HEK293 (cell line): ENCODE data around the gene UGGT1.
A peak's percentile ranks its signal among the peaks of the same experiment; 100 is the strongest.

Experiments used
- CTCF ChIA-PET: fragments of 350-600 bp; formaldehyde crosslinking; extraction: SDS; loops from one replicate; lab custom pipeline; 2021; ENCODE audit warnings: antibody characterized with exemption; lab: Yijun Ruan, JAX
- POLR2A ChIA-PET: fragments of 300-600 bp; formaldehyde crosslinking; extraction: SDS; loops from one replicate; lab custom pipeline; 2020; ENCODE audit warnings: antibody characterized with exemption, inconsistent platforms; lab: Yijun Ruan, JAX
- H3K27ac ChIP-seq: fragments of 200-500 bp; sonication (Bioruptor generic); 2 replicates; pipeline ENCODE4 v1.5.1; 2014; ENCODE audit warnings: low read depth, low read length, control low read depth, inconsistent platforms; ENCODE audit errors: extremely low read depth
- H3K36me3 ChIP-seq, 2 experiments: fragments of 200-500 bp in 1 of 2; sonication (Bioruptor generic) in 1 of 2; 1 replicate in 1 of 2; 2 replicates in 1 of 2; pipeline ENCODE4 v1.5.1; 2014 to 2017; ENCODE audit warnings: inconsistent platforms in 2 of 2, low read length in 2 of 2; ENCODE audit not compliant: control insufficient read depth in 2 of 2, insufficient read depth in 1 of 2
- H3K4me1 ChIP-seq: fragments of 200-500 bp; sonication (Bioruptor generic); 2 replicates; pipeline ENCODE4 v1.5.1; 2014; ENCODE audit warnings: mild to moderate bottlenecking, low read length, inconsistent platforms; ENCODE audit not compliant: control insufficient read depth, insufficient read depth
- H3K4me3 ChIP-seq: 2 replicates; pipeline ENCODE4 v1.5.1; 2011; ENCODE audit warnings: low read depth, mild to moderate bottlenecking, control low read depth, low read length, moderate library complexity
- H3K9me3 ChIP-seq: fragments of 200-500 bp; sonication (Bioruptor generic); 2 replicates; pipeline ENCODE4 v1.5.1; 2014; ENCODE audit warnings: low read depth, low read length, inconsistent platforms; ENCODE audit not compliant: control insufficient read depth, insufficient read depth
- GLI2 ChIP-seq: fragments of 450-650 bp; formaldehyde crosslinking; IDR thresholded peaks from 2 replicates; pipeline ENCODE4; 2017; ENCODE audit warnings: missing biosample characterization, missing genetic modification characterization, low read depth, borderline replicate concordance
- KLF1 ChIP-seq: fragments of 450-650 bp; formaldehyde crosslinking; IDR thresholded peaks from 2 replicates; pipeline ENCODE4 v1.5.1; 2016; ENCODE audit warnings: missing biosample characterization, missing genetic modification characterization
- PRDM6 ChIP-seq: fragments of 450-650 bp; formaldehyde crosslinking; IDR thresholded peaks from 2 replicates; pipeline ENCODE4 v1.5.1; 2017; ENCODE audit warnings: missing biosample characterization, missing genetic modification characterization
- SCRT2 ChIP-seq: fragments of 450-650 bp; formaldehyde crosslinking; IDR thresholded peaks from 2 replicates; pipeline ENCODE4 v1.5.1; 2016; ENCODE audit warnings: missing biosample characterization, missing genetic modification characterization
- ZBTB7A ChIP-seq: fragments of 450-650 bp; formaldehyde crosslinking; IDR thresholded peaks from 2 replicates; pipeline ENCODE4 v1.5.1; 2016; ENCODE audit warnings: low read depth, missing biosample characterization, missing genetic modification characterization
- ZBTB8A ChIP-seq: fragments of 450-650 bp; formaldehyde crosslinking; IDR thresholded peaks from 2 replicates; pipeline ENCODE4 v1.5.1; 2016; ENCODE audit warnings: missing biosample characterization, missing genetic modification characterization
- ZNF112 ChIP-seq: fragments of 450-650 bp; formaldehyde crosslinking; IDR thresholded peaks from 2 replicates; pipeline ENCODE4 v1.5.0; 2017; ENCODE audit warnings: missing biosample characterization, missing genetic modification characterization
- ZNF140 ChIP-seq: fragments of 450-650 bp; formaldehyde crosslinking; IDR thresholded peaks from 2 replicates; pipeline ENCODE4 v1.5.1; 2016; ENCODE audit warnings: missing biosample characterization, missing genetic modification characterization
- ZNF16 ChIP-seq: fragments of 450-650 bp; formaldehyde crosslinking; IDR thresholded peaks from 2 replicates; pipeline ENCODE4 v1.5.1; 2016; ENCODE audit warnings: low read depth, missing biosample characterization, missing genetic modification characterization
- ZNF292 ChIP-seq: fragments of 450-650 bp; formaldehyde crosslinking; IDR thresholded peaks from 2 replicates; pipeline ENCODE4 v1.5.1; 2016; ENCODE audit warnings: low read depth, missing biosample characterization, missing genetic modification characterization, borderline replicate concordance
- ZNF302 ChIP-seq: fragments of 450-650 bp; formaldehyde crosslinking; IDR thresholded peaks from 2 replicates; pipeline ENCODE4 v1.5.1; 2016; ENCODE audit warnings: missing biosample characterization, missing genetic modification characterization, low read depth
- ZNF341 ChIP-seq: fragments of 450-650 bp; formaldehyde crosslinking; IDR thresholded peaks from 2 replicates; pipeline ENCODE4; 2016; ENCODE audit warnings: low read depth, missing biosample characterization, missing genetic modification characterization
- ZNF394 ChIP-seq: fragments of 450-650 bp; formaldehyde crosslinking; IDR thresholded peaks from 2 replicates; pipeline ENCODE4 v1.5.1; 2016; ENCODE audit warnings: missing biosample characterization, missing genetic modification characterization, mild to moderate bottlenecking, moderate library complexity, borderline replicate concordance
- ZNF404 ChIP-seq: fragments of 450-650 bp; formaldehyde crosslinking; IDR thresholded peaks from 2 replicates; pipeline ENCODE4 v1.5.1; 2017; ENCODE audit warnings: missing biosample characterization, missing genetic modification characterization
- ZNF426 ChIP-seq: fragments of 450-650 bp; formaldehyde crosslinking; IDR thresholded peaks from 2 replicates; pipeline ENCODE4 v1.5.1; 2017; ENCODE audit warnings: missing biosample characterization, missing genetic modification characterization, mild to moderate bottlenecking, inconsistent platforms, moderate library complexity
- ZNF433 ChIP-seq: fragments of 450-650 bp; formaldehyde crosslinking; IDR thresholded peaks from 2 replicates; pipeline ENCODE4 v1.5.1; 2016; ENCODE audit warnings: missing biosample characterization, missing genetic modification characterization, low read depth
- ZNF449 ChIP-seq: fragments of 450-650 bp; formaldehyde crosslinking; IDR thresholded peaks from 2 replicates; pipeline ENCODE4 v1.5.1; 2017; ENCODE audit warnings: missing biosample characterization, mild to moderate bottlenecking, missing genetic modification characterization, moderate library complexity
- ZNF501 ChIP-seq: fragments of 450-650 bp; formaldehyde crosslinking; IDR thresholded peaks from 2 replicates; pipeline ENCODE4 v1.5.1; 2016; ENCODE audit warnings: missing biosample characterization, missing genetic modification characterization
- ZNF510 ChIP-seq: fragments of 450-650 bp; formaldehyde crosslinking; IDR thresholded peaks from 2 replicates; pipeline ENCODE4 v1.5.1; 2018; ENCODE audit warnings: mild to moderate bottlenecking, missing genetic modification characterization, missing biosample characterization; ENCODE audit not compliant: insufficient replicate concordance
- ZNF518A ChIP-seq: fragments of 450-650 bp; formaldehyde crosslinking; conservative IDR thresholded peaks from 2 replicates; pipeline ENCODE4 v1.5.1; 2016; ENCODE audit warnings: low read depth, missing biosample characterization, missing genetic modification characterization
- ZNF529 ChIP-seq: fragments of 450-650 bp; formaldehyde crosslinking; IDR thresholded peaks from 2 replicates; pipeline ENCODE4 v1.5.1; 2017; ENCODE audit warnings: missing genetic modification characterization, missing biosample characterization; ENCODE audit not compliant: insufficient replicate concordance
- ZNF530 ChIP-seq: fragments of 450-650 bp; formaldehyde crosslinking; IDR thresholded peaks from 2 replicates; pipeline ENCODE4 v1.5.1; 2016; ENCODE audit warnings: low read depth, missing biosample characterization, missing genetic modification characterization
- ZNF558 ChIP-seq: fragments of 450-650 bp; formaldehyde crosslinking; IDR thresholded peaks from 2 replicates; pipeline ENCODE4 v1.5.1; 2016; ENCODE audit warnings: missing biosample characterization, missing genetic modification characterization
- ZNF560 ChIP-seq: fragments of 450-650 bp; formaldehyde crosslinking; IDR thresholded peaks from 2 replicates; pipeline ENCODE4 v1.5.1; 2017; ENCODE audit warnings: missing biosample characterization, missing genetic modification characterization, borderline replicate concordance
- ZNF623 ChIP-seq: fragments of 450-650 bp; formaldehyde crosslinking; IDR thresholded peaks from 2 replicates; pipeline ENCODE4 v1.5.1; 2016; ENCODE audit warnings: missing biosample characterization, missing genetic modification characterization
- ZNF639 ChIP-seq: fragments of 450-650 bp; formaldehyde crosslinking; IDR thresholded peaks from 2 replicates; pipeline ENCODE4 v1.5.1; 2016; ENCODE audit warnings: missing biosample characterization, missing genetic modification characterization
- ZNF660 ChIP-seq: fragments of 450-650 bp; IDR thresholded peaks from 2 replicates; pipeline ENCODE4 v1.5.1; 2018; ENCODE audit warnings: missing biosample characterization, mild to moderate bottlenecking, missing genetic modification characterization

The UGGT1 gene

GRCh38 chr2:128219891-128220290, 128.9 kb downstream of the UGGT1 start (continued):
- TF ChIP-seq ZNF302 = no peak
- TF ChIP-seq, all 188 proteins: peak for 0

- H3K36me3 ChIP-seq = no peaks in the 10 kb centered on the region; a peak in 1 of 3 replicates
- H3K27ac ChIP-seq = no peak overlapping the region
- ChIA-PET POLR2A (interaction anchor here (0.7 kb wide), 1 partner anchor 7 kb away, joined by 5 read pairs; no protein-coding TSS in a partner anchor), CTCF (no interaction called here)
- H3K4me1 ChIP-seq = no peaks in the 10 kb centered on the region; the same call in 1 of the 2 replicates
- no peak overlapping the region for H3K4me3 ChIP-seq
- no peaks in the 10 kb centered on the region for H3K9me3 ChIP-seq
- TF ChIP-seq KLF1 (tag by site-specific recombination) (no peak), ZNF292 (tag by site-specific recombination) (peak; percentile 97), ZNF530 (tag by site-specific recombination) (peak; percentile 78; the same call in 1 of the 2 replicates), ZNF660 (no peak), GLI2 (peak; percentile 64; the same call in 1 of the 2 replicates), ZNF623 (tag by site-specific recombination) (peak; percentile 89), ZNF558 (tag by site-specific recombination) (peak; percentile 93), ZNF501 (tag by site-specific recombination) (peak; percentile 89), ZNF112 (no peak), ZNF16 (no peak), PRDM6 (tag by site-specific recombination) (no peak), ZNF426 (peak; percentile 100), ZNF560 (peak; percentile 94), ZNF518A (tag by site-specific recombination) (peak; percentile 98), ZNF433 (peak; percentile 95), ZBTB8A (tag by site-specific recombination) (peak; percentile 93), ZNF510 (tag by site-specific recombination) (peak; percentile 95), SCRT2 (tag by site-specific recombination) (0 out of 2 replicates have a peak, but pooled peaks have one; percentile 29), ZNF529 (tag by site-specific recombination) (peak; percentile 82), ZNF639 (peak; percentile 59; the same call in 1 of the 2 replicates), ZBTB7A (no peak), ZNF140 (tag by site-specific recombination) (peak; percentile 96), ZNF404 (tag by site-specific recombination) (peak; percentile 85; the same call in 1 of the 2 replicates), ZNF449 (tag by site-specific recombination) (no peak), ZNF394 (tag by site-specific recombination) (peak; percentile 99), ZNF341 (peak; percentile 51; the same call in 1 of the 2 replicates)
Measured at GRCh38 chr2:128227862-128228261, 136.9 kb downstream of the UGGT1 start.
